ENCODE measurements around the gene CLRN3. TPM values are rescaled to one million over a fixed set of nuclear protein-coding genes. Genes with fewer than 3 reads are reported as not detected.

The CLRN3 gene
- total RNA-seq, 4 donors from 2014 or later, result not detected

DNA sequence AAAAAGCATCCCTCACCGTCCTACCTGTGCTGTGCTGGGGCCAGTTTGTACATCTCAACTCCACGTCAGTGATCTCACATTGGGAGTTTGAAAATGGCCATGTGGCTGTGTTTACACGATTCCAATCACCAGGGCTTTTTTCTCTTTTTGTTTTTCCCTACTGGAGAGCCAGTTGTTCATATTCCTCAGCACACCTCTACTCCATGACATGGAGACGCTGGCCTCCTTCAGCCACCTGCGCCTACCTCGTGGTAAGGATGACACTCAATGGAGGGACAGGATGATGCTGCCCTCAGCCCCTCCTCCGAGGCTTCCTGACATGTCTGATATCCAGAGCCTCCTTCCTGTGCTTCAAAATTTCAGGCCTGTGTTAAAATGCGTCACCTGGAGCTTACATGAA, 10.3 kb downstream of the CLRN3 start:
- TF ChIP-seq, protein P1, sequence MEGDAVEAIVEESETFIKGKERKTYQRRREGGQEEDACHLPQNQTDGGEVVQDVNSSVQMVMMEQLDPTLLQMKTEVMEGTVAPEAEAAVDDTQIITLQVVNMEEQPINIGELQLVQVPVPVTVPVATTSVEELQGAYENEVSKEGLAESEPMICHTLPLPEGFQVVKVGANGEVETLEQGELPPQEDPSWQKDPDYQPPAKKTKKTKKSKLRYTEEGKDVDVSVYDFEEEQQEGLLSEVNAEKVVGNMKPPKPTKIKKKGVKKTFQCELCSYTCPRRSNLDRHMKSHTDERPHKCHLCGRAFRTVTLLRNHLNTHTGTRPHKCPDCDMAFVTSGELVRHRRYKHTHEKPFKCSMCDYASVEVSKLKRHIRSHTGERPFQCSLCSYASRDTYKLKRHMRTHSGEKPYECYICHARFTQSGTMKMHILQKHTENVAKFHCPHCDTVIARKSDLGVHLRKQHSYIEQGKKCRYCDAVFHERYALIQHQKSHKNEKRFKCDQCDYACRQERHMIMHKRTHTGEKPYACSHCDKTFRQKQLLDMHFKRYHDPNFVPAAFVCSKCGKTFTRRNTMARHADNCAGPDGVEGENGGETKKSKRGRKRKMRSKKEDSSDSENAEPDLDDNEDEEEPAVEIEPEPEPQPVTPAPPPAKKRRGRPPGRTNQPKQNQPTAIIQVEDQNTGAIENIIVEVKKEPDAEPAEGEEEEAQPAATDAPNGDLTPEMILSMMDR (IDR thresholded peaks at IDR 0.05), result no peak
- DNase-seq (ENCODE audit: low spot score), result no peak

DNA sequence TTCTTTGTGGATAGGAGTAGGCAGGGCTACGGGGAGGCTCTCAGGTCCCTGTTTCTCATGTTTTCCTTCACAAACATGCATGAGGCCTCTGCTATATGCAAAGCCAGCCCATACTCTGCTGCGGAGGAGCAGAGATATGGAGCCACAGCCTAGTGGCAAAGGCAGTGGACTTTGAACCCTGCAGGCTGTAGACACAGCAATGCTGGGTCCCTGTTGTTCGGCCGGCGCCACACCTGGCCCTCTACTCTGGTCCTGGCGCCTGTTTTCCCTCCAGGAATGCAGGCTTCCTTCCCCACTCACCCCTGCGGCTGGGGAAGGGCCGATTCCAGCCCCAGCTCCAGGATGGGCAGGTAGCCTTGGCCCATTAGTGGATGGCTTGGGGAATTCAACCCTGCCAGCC, 11.5 kb downstream of the CLRN3 start:
- TF ChIP-seq, protein P1 (IDR thresholded peaks at IDR 0.05), result no peak
- DNase-seq (ENCODE audit: low spot score) (no peak), ATAC-seq (ENCODE audit: low FRiP score) (no peak)

More for the DNA sequence above, 10.3 kb downstream of the CLRN3 start:
- no peak for ATAC-seq (ENCODE audit: low FRiP score)

DNA sequence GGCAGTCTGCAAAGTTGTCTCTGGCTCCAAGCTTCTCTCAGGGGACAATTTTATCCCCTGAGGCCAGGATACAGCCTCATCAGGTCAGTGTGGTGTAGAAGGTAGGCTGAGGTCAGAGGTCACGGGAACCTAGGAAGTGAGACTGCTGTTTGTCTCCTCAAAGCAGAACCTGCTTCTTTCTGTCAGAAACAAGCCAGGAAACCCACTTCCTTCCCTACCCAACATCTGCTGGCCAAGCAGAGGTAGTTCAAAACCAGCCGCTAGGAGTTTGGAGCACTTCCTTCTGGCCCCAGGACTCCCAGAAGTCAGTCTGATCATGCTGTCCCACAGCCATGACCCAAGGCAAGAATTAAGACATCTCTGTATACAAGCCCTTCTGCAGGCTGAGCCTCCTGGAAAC, 12.2 kb downstream of the CLRN3 start:
- DNase-seq (ENCODE audit: low spot score), result no peak
- ATAC-seq (ENCODE audit: low FRiP score), result no peak
- TF ChIP-seq, protein P1 (IDR thresholded peaks at IDR 0.05), result no peak

DNA sequence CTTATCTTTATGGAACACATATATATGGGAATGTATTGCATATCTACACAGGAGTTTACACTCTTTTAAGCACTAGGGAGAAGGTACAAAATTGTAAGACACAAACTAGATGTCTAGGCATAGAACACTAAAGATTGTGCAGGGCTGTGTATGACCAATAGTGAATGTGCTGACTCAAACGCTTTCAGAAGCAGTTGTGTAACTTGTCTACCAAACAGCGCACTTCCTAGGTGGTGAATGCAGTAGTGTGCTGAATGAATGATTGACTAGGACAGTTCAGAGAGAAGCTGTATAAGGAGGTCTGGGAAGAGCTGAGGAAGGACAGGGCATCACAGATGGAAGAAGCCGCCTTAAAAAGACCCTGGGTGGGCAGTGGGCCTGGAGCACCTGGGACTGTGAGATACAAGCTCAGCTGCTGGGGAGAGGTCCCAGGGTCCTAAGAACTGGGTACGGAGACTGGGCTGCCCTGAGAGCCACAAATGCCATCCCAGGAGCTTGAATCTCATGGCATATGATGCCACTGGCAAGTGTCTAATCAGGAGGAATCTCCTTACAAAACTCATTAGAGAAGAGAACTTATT, 14.2 kb downstream of the CLRN3 start:
- no peak for ATAC-seq (ENCODE audit: low FRiP score)
- TF ChIP-seq, protein P1 (IDR thresholded peaks at IDR 0.05), result no peak

DNA sequence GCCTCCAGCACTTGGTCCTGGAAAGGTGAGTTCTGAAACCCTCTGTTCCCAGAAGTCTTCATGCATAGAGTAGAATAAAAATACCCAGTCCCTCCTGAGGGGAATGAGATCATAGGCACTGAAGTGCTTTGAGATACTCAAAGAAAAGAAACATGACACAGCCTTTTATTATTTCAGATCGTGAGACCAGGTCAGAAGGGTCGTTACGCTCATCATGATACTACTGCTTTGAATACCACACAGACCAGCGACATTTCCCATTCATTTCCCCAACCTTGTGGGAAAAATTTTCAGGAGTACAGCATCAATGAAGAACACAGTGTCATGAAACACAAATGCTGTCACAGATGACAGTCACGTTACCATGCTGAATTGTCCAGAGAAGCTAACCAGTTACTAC, 15.0 kb downstream of the CLRN3 start:
- no peak for ATAC-seq (ENCODE audit: low FRiP score)
- TF ChIP-seq, protein P1 (IDR thresholded peaks at IDR 0.05), result no peak

More for the DNA sequence above, 14.2 kb downstream of the CLRN3 start:
- no peak for DNase-seq (ENCODE audit: low spot score)

DNA sequence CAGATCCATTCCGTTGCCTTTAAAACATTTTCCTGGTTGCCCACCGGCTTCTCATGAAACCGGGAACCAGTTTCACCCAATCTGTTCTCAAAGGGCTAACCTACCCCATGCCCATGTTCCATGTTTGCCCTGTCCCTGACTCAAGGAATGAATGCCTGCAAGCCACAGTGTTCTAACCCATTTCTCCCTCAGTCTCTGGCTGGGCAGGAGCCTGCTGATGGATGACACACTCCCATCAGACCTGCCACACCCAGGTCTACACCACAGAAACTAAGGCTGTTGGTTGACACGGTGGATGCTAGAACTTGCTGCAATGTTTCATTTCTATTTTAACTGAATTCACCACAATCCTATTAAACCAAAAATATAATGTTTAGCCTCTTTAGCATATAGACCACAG, 15.6 kb downstream of the CLRN3 start:
- no peak for DNase-seq (ENCODE audit: low spot score)
- ATAC-seq (ENCODE audit: low FRiP score), result no peak
- TF ChIP-seq, protein P1 (IDR thresholded peaks at IDR 0.05), result no peak

More for the DNA sequence above, 15.0 kb downstream of the CLRN3 start:
- DNase-seq (ENCODE audit: low spot score), result no peak

DNA sequence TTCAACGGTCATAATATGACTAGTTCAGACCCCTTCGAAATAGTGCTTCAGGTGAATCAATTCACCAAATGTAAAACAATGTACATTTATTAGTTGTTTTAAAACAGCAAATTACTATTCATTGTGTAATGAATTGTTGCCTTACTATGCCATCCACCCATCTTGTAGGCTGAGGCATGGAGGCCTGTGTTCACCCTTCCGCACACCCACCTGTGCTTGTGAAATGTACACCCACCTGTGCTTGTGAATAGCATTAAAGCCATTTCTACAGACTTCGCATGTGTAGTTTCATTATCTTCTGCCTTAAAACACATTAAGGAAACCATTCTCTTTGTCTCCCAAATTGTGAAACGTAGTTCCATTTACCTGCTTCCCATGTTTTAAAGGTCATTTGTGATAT, 16.8 kb downstream of the CLRN3 start:
- DNase-seq (ENCODE audit: low spot score) (no peak), ATAC-seq (ENCODE audit: low FRiP score) (no peak)

More for the DNA sequence above, 16.8 kb downstream of the CLRN3 start:
- TF ChIP-seq, protein P1 (IDR thresholded peaks at IDR 0.05), result no peak
